HUDEP-2 (cell line): ENCODE measurements around the gene GSTT4.
A peak's percentile ranks its signal among the peaks of the same experiment; 100 is the strongest.
"Not testable (repeated sequence)": the region's sequence is repeated elsewhere in the genome, so short reads cannot be mapped to it uniquely, and the experiment has no call there.

ENCODE experiments used
- DNase-seq, 76 experiments: peaks; one replicate each; lab custom pipeline; 2025; ENCODE audit not compliant: unreplicated experiment in 76 of 76; lab: John Stamatoyannopoulos, UW

The GSTT4 gene

DNA sequence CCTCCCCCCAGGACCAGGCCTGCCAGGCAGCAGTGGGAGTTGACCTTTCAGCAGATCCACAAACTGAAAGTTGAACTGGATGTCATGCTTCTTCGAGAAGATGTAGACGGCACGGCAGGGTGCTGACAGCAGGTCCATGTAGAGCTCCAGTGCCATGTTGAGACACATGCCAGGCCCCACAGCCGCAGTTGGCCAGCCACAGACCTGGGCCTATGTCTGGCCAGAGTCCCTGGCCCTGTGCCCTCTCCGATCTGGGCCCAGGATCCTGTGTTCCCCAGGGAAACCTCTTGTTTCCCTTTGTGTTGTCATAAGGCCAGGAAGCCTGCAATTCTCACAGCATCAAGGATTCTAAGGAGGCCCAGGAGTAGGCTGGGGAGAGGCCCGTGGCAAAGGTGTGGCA is at the start of gene GSTT4:
TSS of gene GSTT4 (minus strand) at position 253 of the 400 bp plus-strand sequence. CDS start at position 156, 97 bp downstream.
- DNase-seq = no peak

DNA sequence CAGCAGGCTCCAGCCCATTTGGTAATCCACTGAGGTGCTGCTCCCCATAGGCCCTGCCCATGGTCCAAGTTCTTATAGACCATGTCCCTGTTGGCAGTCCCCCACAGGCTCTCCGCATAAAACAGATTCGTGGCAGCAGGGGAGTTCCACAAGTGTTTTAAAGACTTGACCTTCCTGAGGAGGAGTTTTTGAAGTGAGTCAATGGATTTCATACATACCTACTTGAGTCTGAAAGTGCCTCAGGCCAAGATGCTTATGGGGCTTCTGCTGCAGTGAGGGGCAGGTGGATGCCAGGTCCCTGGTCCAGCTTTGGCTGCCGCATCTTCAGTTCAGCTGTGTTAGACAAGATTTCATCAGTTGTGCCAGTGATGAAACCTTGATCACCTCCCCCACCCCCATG is 49.1 kb upstream of the GSTT4 start:
- DNase-seq = no peak

DNA sequence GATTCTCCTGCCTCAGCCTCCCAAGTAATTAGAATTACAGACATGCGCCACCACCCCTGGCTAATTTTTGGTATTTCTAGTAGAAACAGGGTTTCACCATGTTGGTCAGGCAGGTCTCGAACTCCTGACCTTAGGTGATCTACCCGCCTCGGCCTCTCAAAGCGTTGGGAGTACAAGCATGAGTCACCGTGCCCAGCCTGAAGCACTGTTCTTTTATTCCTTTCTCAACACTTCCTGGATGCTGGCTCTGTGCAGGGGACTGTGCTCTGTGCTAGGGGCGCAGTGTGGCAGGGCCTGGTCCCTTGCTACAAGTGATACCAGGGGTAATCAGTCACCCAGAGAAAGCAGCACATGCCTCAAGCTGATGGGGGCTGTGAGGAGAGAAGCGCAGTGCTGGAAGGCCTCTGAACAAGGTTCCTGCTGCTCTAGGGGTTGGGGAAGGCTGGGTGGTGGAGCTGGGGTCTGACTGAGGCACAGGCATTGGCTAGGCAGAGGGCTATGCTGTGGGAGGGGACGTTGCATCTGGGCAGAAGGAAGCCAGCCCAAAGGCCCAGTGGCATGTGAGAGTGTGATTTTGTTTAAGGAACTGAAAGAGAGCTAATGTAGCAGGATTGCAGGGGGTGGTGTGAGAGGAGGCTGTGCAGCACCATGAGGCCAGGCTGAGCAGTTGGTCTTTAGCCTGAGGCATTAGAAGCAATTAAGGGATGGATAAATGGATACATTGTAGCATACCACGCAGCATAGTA is 48.4 kb upstream of the GSTT4 start:
- no peak for DNase-seq

DNA sequence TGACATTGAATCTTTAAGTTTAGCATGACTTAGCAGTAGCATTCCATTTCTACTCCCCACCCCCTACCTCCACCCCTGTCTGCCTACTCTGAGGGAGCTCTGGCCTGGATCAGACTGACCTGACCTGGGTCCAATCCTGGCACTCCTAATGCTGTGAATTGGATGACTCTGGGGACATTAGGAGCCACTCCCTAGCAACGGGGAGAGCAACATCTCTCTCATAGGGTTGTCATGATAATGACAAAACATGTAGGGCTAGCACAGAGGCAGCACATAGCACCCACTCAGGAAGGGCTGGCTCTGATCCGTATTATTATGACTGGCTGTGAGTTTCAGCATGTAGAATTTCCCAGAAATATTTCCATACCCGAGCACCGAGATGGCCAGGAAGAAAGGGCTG is 46.3 kb upstream of the GSTT4 start:
- no peak for DNase-seq

DNA sequence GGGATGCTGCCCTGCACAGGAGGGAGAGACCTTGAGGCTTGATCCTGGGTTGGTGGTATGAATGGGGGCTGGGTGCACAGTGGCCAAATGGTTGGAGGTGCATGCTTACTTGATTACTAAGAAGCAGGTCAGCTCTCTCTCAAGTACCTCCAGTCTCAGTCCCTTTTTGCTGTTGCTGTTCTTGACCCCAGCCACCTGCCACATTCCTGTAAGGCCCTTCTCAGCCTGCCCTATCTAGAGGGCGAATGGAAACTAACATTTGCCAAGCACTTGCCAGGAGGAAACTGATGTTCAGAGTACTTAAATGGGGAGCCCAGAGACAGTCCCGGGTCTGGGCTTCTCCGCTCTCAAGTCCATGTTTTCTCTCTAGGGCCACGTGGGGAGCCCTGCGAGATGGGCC is 45.8 kb upstream of the GSTT4 start:
- DNase-seq = no peak

DNA sequence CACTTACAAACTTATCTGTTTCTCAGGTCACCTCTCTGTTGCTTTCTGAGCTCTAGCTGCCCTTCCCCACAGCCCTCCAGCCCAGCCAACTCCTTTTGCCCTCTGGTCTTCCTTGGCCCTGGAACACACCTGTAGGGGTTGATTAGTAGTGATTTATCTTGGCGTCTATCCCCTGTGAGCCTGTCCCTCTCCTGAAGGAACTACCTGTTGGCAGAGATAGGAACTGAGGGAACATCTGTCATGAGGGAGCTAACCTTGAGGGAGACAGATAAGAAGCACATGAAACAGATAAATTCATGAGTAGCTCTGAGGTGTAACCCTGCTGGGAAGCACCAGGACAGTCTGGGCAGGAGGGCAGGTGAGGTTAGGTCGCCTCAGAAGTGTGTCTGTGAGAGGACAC is 44.7 kb upstream of the GSTT4 start:
- DNase-seq = no peak

DNA sequence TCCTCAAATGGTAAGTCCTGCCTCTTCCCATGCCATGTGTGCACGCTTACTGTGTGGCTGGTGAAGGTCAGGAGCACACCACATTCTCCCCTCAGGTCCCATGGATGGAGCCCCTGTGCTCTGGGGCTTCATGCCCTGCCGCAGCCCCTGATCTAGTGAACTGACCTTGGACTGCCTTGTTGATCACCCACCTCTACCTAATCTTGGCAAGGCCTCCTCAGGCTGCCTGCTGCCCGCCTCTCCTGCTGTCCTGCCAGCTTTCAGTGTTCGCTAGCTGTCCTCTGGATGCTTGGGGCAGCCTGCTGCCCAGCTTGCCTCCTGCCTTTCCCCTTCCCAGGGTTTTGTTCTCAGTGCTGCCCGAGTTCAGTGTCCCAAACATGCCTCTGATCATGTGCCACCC is 44.0 kb upstream of the GSTT4 start:
- no peak for DNase-seq

DNA sequence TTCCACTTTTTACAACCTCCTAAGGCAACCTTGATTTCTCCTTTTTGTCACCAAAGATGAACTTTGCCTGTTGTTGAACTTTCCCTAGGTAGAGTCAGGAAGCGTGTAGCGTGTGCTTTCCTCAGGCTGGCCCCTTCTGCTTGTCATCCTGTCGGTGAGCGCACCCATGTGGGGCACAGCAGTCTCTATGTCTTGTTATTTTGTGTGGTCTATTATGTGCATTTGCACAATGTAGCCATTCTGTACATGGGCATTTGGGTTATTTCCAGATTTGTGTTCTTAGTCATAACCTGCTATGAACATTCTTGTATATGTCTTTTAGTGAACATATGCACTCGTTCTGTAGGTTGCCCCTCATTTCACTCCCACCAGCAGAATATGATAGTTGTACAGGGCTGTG is 40.8 kb upstream of the GSTT4 start:
- no peak for DNase-seq

DNA sequence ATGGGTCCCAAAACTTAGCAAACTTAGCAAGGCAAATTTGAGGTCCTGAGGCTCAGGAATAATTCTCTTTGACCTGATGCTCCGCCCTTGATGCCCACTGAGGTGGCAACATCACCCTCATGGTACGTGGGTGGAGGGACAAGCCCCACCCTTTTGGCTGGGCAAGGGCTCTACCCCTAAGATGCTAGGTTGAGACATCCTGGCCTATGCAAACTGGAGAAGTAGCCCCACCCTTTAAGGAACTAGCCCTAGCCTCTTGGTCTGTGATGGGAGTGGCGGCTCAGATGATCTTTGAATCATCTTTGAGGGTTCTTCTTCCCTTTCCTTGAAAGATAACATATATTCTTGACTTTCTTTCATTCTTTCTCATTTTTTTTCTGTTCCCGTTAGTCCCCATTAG is 38.7 kb upstream of the GSTT4 start:
- DNase-seq = peak in 25 of 76 experiments; percentile 1 to 51 (median 22)

DNA sequence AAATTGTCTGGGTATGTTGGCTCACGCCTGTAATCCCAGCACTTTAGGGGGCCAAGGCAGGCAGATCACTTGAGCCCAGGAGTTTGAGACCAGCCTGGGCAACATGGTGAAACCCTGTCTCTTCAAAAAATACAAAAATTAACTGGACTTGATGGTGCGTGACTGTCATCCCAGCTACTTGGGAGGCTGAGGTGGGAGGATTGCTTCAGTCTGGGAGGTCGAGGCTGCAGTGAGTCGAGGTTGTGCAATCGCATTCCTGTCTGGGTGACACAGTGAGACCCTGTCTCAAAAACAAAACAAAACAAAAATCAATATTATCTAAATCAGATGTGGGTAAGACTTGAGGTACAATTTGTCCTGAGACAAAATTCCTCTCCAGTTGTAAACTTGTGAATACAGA is 38.2 kb upstream of the GSTT4 start:
- not testable (repeated sequence) for DNase-seq

DNA sequence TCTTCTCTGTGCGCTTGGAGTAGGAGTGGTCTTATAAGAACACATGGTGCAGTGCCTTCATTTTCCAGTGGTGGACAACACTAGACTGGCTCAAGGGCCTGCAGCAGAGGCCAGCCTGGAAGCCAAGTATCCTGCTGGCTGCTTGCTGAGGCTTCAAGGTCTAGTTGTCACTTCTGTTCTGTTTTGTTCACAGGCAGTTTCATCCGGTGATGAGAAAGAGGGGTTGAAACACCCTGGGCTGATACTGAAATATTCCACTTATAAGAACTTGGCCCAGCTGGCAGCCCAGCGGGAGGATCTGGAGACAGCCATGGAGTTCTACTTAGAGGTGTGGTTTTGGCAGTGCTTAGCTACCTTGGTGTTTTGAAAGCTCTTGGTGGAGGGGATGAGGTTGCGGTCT is 35.7 kb upstream of the GSTT4 start:
- DNase-seq = no peak

DNA sequence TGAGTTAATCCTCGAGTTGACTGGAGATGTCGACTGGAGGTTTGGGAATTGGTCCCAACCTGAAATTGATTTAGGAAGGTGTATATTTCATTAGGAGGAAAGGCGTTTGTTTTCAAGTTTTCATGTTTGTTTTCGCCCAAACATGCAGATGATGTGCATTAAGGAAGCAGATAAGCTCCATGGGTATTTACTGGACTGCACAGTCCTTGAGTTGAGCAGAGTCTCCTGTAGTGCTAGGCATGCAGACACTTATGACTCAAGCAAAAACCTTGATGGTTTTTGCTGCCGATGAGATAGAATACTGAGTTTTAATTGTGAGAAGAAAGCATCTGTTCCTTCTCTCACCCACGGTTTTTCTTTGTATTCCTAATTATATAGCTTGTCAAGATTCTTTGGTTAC is 33.8 kb upstream of the GSTT4 start:
- no peak for DNase-seq

DNA sequence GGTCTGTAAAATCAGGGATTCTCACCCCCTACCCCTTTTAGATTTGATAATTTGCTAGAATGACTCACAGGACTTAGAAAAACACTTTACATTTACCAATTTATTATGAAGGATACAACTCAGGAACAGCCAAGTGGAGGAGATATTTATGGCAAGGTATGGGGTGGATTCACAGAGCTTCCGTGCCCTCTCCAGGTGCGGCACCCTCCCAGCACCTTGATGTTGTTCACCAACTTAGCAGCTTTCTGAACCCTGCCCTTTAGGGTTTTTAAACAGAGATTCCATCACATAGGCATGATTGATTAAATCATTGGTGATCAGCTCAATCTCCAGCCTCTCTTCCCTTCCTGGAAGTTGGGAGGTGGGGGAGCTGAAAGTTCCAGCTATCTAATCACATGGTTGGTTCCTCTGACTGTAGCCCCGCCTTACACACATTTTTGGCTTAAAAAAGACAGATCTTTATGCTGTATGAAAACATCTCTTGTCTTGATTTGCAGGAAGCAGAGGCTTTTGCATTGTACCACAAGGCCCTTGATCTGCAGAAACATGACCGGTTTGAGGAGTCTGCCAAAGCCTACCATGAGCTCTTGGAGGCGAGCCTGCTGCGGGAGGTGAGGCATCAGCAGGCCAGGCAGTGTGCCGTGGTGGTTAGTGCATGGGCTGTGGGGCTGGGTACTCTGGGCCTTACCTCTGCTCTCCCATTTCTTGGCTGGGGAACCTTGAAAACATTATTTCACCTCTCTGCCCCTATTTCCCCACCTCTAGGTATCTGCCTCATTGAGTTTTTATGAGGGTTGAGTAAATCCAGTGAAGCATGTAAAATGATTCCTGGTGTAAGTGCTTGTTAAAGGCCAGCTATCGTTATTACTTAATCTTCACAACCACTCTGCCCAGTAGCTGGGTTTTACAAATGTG is 32.9 kb upstream of the GSTT4 start:
- no peak for DNase-seq

DNA sequence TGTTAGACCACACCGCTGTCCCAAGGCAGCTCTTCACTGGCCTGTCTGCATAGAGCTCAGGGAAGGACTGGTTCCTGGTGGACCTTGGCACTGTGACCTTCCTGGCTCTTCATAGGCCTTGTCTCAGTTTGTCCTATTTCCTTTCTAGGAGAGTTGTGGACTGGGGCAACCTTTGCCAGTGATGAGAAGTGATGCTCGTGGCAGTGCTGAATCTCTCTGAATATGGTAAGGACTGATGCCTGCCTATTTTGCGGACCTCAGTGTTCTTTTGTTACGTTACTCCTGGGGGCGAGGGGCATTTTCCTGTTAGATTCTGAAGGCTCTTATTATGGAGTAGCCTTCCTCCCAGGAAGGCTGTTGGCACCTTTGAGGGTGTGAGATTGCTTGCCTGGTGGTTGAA is 30.0 kb upstream of the GSTT4 start:
- no peak for DNase-seq

DNA sequence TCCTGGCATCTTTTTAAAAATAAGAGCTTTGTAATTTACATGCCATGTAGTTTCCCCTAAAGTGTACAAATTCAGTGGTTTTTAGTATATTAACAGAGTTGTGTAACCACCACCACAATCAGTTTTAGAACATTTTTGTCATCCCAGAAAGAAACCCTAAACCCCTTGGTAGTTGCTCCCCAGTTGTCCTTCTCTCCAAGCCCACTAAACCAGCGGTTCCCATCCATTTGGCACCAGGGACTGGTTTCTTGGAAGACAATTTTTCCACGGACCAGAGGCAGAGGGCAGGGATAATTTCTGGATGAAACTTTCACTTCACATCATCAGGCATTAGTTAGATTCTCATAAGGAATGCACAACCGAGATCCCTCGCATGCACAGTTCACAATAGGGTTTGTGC is 28.5 kb upstream of the GSTT4 start:
- DNase-seq = no peak

DNA sequence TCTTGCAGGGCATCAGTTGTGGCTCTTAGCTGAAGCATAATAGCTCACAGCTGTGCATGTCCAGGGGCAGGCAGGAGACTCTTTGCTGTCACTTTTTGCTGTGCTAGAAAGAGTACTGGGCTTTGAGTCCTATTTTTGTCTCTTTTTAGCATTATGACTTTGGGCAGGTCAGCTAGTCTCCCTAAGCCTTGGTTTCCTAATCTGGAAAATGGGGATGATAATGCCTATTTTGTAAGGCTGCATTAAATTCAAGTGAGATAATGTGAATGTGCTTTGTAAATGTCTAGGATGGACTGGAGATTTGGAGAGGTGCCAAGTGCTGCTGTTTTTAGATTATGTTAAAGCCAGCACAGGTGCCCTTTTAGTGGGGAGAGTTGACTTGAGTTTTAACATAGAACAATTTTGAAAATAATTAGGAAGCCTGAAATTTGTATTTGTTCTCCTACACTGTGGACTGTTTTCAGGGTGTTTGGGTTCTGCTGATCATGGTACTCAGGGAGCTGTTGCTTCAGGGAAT is 25.0 kb upstream of the GSTT4 start:
- no peak for DNase-seq

DNA sequence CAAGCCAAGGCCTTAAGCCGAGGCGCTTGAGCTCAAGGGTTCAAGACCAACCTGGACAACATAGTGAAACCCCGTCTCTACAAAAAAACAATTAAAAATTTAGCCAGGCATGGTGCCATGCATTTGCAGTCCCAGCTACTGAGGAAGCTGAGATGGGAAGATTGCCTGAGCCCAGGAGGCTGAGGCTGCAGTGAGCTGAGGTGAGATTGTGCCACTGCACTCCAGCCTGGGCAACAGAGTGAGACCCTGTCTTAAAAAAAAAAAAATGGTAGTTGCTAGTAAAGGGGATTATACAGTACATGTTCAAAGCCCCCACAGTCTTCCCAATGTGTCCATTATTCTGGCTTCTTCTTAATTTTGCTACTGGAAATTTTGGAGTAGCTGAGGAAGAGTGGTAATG is 24.1 kb upstream of the GSTT4 start:
- no peak for DNase-seq

DNA sequence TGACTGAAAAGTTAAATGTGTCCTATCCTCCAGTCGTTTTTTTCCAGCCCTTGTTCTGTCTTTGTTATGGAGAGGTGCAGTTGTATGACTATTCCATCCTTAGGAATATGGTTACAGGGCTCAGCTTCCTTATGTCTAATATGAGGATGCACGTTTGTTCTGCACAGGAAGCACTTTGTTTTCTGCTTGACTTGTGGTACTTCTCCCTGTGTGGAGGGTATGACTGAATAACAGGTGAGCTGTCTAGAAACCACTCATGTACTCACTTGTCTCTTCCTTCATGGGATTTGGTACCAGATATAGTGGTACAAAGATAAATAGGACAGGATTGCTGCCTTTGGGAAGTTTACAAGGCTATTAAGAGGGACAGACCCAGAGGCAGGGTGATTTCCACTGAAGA is 23.3 kb upstream of the GSTT4 start:
- no peak for DNase-seq

DNA sequence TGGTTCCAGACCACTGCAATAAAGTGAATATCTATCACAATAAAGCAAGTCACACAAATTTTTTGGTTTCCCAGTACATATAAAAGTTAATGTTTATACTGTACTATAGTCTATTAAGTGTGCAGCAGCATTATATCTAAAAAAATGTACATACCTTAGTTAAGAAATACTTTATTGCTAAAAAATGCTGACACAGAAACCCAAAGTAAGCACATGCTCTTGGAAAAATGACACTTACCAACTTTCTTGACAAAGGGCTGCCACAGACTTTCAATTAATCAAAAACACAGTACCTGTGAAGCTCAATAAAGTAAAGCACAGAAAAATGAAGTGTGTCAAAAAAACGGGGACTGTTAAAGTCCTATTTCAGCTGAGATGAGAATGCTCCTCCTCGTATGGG is 22.7 kb upstream of the GSTT4 start:
- no peak for DNase-seq

DNA sequence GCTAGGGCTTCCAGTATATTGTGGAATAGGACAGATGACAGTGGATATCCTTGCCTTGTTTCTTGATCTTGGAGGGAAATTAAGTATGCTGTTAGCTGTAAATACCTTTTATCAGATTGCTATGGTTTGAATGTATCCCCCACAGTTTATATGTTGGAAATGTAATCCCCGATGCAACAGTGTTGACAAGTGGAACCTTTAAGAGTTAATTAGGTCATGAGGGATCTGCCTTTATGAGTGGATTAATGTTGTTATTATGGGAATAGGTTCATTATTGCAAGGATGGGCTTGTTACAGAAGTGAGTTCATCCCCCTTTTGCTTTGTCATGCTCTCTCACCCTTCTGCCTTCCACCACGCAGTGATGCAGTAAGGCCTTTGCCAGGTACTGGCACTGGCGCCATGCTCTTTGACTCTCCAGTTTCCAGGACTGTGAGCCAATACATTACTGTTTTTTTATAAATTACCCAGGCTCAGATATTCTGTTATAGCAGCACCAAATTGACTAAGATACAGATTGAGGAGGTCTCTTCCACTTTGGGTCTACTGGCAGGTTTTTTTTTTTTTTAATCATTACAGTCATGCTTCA is 22.2 kb upstream of the GSTT4 start:
- no peak for DNase-seq

DNA sequence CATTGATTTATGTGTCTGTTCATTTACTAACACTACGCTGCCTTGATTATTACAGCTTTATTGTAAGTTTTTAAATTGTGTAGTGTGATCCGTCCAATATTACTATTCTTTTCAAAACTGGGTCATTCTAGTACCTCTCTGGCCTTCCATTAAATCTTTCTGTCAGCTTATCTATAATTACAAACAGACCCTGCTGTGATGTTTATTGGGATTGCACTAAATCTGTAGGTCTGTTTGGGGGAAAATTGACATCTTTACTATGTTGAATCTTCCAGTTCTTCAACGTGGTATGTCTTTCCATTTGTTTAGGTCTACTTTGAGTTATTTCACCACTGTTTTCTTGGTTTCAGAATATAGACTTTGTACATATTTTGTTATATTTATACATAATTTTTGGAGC is 21.5 kb upstream of the GSTT4 start:
- DNase-seq = no peak
